ENCODE measurements around the gene HIVEP1. TPM values are rescaled to one million over a fixed set of nuclear protein-coding genes. Genes with fewer than 3 reads are reported as not detected.

The HIVEP1 gene
- total RNA-seq, 2 donors from 2014 or later = 54.3 to 75.6 TPM

GRCh38 chr6:12077021-12077710 lies 65.1 kb downstream of the HIVEP1 start:
- DNase-seq (ENCODE audit: low spot score in 2 of 2) = no peak
- Mint-ChIP-seq H3K9me3 (no peaks in the 10 kb centered on the region), H3K27ac (no peak overlapping the region), H3K36me3 (peaks cover 0 to 21% of the 10 kb centered on the region in 2 donors)
- peak in 1 of 2 donors; percentile 11 for ATAC-seq

GRCh38 chr6:12078014-12078413 lies 65.9 kb downstream of the HIVEP1 start:
- Mint-ChIP-seq H3K36me3 (peaks cover 0 to 25% of the 10 kb centered on the region in 2 donors), H3K9me3 (no peaks in the 10 kb centered on the region), H3K27ac (no peak overlapping the region)
- no peak for ATAC-seq
- no peak for DNase-seq (ENCODE audit: low spot score in 2 of 2)

- Mint-ChIP-seq H3K27ac (peak overlapping the region in 1 of 2 donors; percentile 14), H3K9me3 (no peaks in the 10 kb centered on the region), H3K36me3 (peaks cover 0 to 18% of the 10 kb centered on the region in 2 donors)
- DNase-seq (ENCODE audit: low spot score in 2 of 2) (no peak), ATAC-seq (no peak)
Measured at GRCh38 chr6:12081771-12082170, 69.7 kb downstream of the HIVEP1 start.

- ATAC-seq = no peak
- no peak overlapping the region for H3K27ac Mint-ChIP-seq
Measured at GRCh38 chr6:12082368-12082767, 70.3 kb downstream of the HIVEP1 start.

GRCh38 chr6:12083302-12083701 lies 71.2 kb downstream of the HIVEP1 start:
- Mint-ChIP-seq H3K36me3 (peaks cover 0 to 12% of the 10 kb centered on the region in 2 donors), H3K9me3 (no peaks in the 10 kb centered on the region), H3K27ac (no peak overlapping the region)
- no peak for DNase-seq (ENCODE audit: low spot score in 2 of 2)
- no peak for ATAC-seq

More at GRCh38 chr6:12082368-12082767, 70.3 kb downstream of the HIVEP1 start:
- DNase-seq (ENCODE audit: low spot score in 2 of 2) = no peak
- H3K36me3 Mint-ChIP-seq = peaks cover 0 to 14% of the 10 kb centered on the region in 2 donors
- H3K9me3 Mint-ChIP-seq = no peaks in the 10 kb centered on the region

- no peaks in the 10 kb centered on the region for H3K9me3 Mint-ChIP-seq
- ATAC-seq = no peak
- peaks cover 0 to 12% of the 10 kb centered on the region in 2 donors for H3K36me3 Mint-ChIP-seq
- H3K27ac Mint-ChIP-seq = no peak overlapping the region
- no peak for DNase-seq (ENCODE audit: low spot score in 2 of 2)
Measured at GRCh38 chr6:12083763-12084162, 71.7 kb downstream of the HIVEP1 start.

GRCh38 chr6:12084681-12085080 lies 72.6 kb downstream of the HIVEP1 start:
- peaks cover 0 to 17% of the 10 kb centered on the region in 2 donors for H3K36me3 Mint-ChIP-seq
- H3K27ac Mint-ChIP-seq = no peak overlapping the region
- H3K9me3 Mint-ChIP-seq = no peaks in the 10 kb centered on the region
- DNase-seq (ENCODE audit: low spot score in 2 of 2) (no peak), ATAC-seq (peak in 1 of 2 donors; percentile 61)

GRCh38 chr6:12088531-12088930 lies 76.4 kb downstream of the HIVEP1 start:
- H3K27ac Mint-ChIP-seq = no peak overlapping the region
- no peak for ATAC-seq
- peaks cover 0 to 23% of the 10 kb centered on the region in 2 donors for H3K36me3 Mint-ChIP-seq
- H3K9me3 Mint-ChIP-seq = no peaks in the 10 kb centered on the region
- DNase-seq (ENCODE audit: low spot score in 2 of 2) = no peak

- Mint-ChIP-seq H3K27ac (no peak overlapping the region), H3K36me3 (peaks cover 0 to 33% of the 10 kb centered on the region in 2 donors), H3K9me3 (no peaks in the 10 kb centered on the region)
- DNase-seq (ENCODE audit: low spot score in 2 of 2) = no peak
- ATAC-seq = no peak
Measured at GRCh38 chr6:12090714-12091113, 78.6 kb downstream of the HIVEP1 start.

GRCh38 chr6:12092762-12093161 lies 80.7 kb downstream of the HIVEP1 start:
- no peak overlapping the region for H3K27ac Mint-ChIP-seq
- no peak for ATAC-seq
- peaks cover 0 to 33% of the 10 kb centered on the region in 2 donors for H3K36me3 Mint-ChIP-seq
- H3K9me3 Mint-ChIP-seq = no peaks in the 10 kb centered on the region
- no peak for DNase-seq (ENCODE audit: low spot score in 2 of 2)

GRCh38 chr6:12094689-12095088 lies 82.6 kb downstream of the HIVEP1 start:
- Mint-ChIP-seq H3K27ac (no peak overlapping the region), H3K9me3 (no peaks in the 10 kb centered on the region), H3K36me3 (peaks cover 0 to 34% of the 10 kb centered on the region in 2 donors)
- DNase-seq (ENCODE audit: low spot score in 2 of 2) (no peak), ATAC-seq (no peak)

- no peaks in the 10 kb centered on the region for H3K9me3 Mint-ChIP-seq
- H3K36me3 Mint-ChIP-seq = peaks cover 0 to 31% of the 10 kb centered on the region in 2 donors
- no peak overlapping the region for H3K27ac Mint-ChIP-seq
- DNase-seq (ENCODE audit: low spot score in 2 of 2) (no peak), ATAC-seq (no peak)
Measured at GRCh38 chr6:12096342-12096741, 84.2 kb downstream of the HIVEP1 start.

GRCh38 chr6:12097791-12098190 lies 85.7 kb downstream of the HIVEP1 start:
- ATAC-seq = no peak
- H3K9me3 Mint-ChIP-seq = no peaks in the 10 kb centered on the region
- H3K27ac Mint-ChIP-seq = no peak overlapping the region
- H3K36me3 Mint-ChIP-seq = peaks cover 0 to 22% of the 10 kb centered on the region in 2 donors
- DNase-seq (ENCODE audit: low spot score in 2 of 2) = no peak

GRCh38 chr6:12099623-12100338 lies 87.7 kb downstream of the HIVEP1 start:
- H3K9me3 Mint-ChIP-seq = no peaks in the 10 kb centered on the region
- no peak overlapping the region for H3K27ac Mint-ChIP-seq
- peaks cover 0 to 26% of the 10 kb centered on the region in 2 donors for H3K36me3 Mint-ChIP-seq
- ATAC-seq (no peak), DNase-seq (ENCODE audit: low spot score in 2 of 2) (no peak)

- ATAC-seq = no peak
- no peak for DNase-seq (ENCODE audit: low spot score in 2 of 2)
- Mint-ChIP-seq H3K9me3 (no peaks in the 10 kb centered on the region), H3K36me3 (peaks cover 0 to 22% of the 10 kb centered on the region in 2 donors), H3K27ac (no peak overlapping the region)
Measured at GRCh38 chr6:12101048-12101447, 88.9 kb downstream of the HIVEP1 start.

GRCh38 chr6:12101653-12102312 lies 89.7 kb downstream of the HIVEP1 start:
- DNase-seq (ENCODE audit: low spot score in 2 of 2) (no peak), ATAC-seq (peak; percentile 55 to 66)
- H3K27ac Mint-ChIP-seq = no peak overlapping the region
- H3K9me3 Mint-ChIP-seq = no peaks in the 10 kb centered on the region
- H3K36me3 Mint-ChIP-seq = peaks cover 0 to 24% of the 10 kb centered on the region in 2 donors

GRCh38 chr6:12102350-12102749 lies 90.2 kb downstream of the HIVEP1 start:
- no peak for ATAC-seq
- no peak overlapping the region for H3K27ac Mint-ChIP-seq
- peaks cover 1 to 30% of the 10 kb centered on the region in 2 donors for H3K36me3 Mint-ChIP-seq

More at GRCh38 chr6:12102350-12102749, 90.2 kb downstream of the HIVEP1 start:
- no peaks in the 10 kb centered on the region for H3K9me3 Mint-ChIP-seq
- no peak for DNase-seq (ENCODE audit: low spot score in 2 of 2)
